CD4-positive, alpha-beta T cell treated with Interleukin-21 for 1 hour (primary cell): ENCODE measurements around the gene PAPOLA.

Source experiments
- DNase-seq: peaks from one replicate; pipeline ENCODE4 v3.0.0-alpha.2; 2020

The PAPOLA gene

GRCh38 chr14:96568621-96569020 lies 66.4 kb downstream of the PAPOLA start:
- no peak for DNase-seq

GRCh38 chr14:96571311-96571710 lies 69.1 kb downstream of the PAPOLA start:
- DNase-seq = no peak

- DNase-seq = no peak
These were observed 71.4 kb downstream of the PAPOLA start for GRCh38 chr14:96573473-96574100.

- no peak for DNase-seq
These were observed 72.0 kb downstream of the PAPOLA start for GRCh38 chr14:96574171-96574632.

DNA sequence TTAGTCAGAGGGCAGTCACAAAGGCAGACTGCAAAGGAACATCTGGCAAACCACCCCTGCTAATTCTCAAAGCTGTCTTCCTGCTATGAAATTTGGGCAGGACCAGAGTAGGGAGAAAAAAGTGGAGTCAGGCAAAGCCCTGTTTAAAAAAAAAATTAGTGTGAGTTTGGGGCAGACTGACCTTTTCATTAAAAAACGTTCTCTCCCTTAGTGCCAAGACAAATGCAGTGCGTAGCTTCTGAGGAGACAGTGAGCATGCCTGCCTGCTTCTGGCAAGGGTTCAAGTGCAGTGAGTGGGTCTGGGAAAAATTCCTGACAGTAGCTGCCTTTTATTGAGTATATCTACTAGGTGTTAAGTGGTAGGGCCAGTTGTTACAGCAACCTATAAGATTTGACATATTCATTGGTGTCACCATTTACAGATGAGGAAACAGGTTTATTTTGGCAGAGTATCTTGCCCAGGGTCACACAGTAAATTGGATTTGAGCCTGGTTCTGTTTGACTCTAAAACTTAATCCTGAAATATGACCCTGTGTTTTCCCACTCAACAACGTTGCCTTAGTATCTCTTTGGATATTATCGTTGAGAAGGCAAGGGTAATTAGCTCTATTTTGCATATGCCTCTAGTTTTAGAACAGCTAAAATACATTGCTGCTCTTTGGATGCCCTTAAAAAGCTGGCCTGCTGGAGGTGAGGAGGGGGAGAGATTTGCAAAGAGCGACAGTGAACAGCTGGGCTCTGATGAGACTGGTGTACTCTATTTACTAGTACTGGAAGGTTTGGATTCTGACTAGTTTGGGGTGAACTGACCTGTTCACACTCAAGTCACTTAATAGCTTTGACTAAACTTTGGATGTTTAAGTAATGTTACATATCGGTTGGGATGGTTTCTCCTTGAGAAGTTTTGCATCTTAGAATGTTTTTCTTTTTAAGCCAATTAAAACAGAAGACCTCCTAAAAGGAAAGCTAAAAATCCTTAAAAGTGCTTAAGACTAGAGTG lies 72.8 kb downstream of the PAPOLA start:
- no peak for DNase-seq

DNA sequence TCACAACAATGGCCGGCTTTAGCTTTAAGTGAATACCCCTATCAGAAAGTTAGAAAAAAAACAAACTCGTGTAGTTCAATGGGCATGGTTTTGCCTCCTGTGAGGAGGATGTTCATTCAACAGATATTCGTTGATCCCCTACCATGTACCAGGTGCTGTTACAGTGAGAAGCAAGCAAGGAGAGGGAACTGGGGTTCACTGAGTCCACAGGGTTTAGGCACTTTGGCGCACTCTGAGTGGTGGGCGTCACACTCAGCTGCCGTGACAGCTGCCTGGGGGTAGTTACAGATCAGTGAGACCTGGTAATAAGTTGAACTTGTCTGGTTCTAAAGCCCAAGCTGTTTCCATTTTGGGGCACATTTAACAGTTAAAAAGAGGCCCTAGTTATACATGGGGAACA lies 74.2 kb downstream of the PAPOLA start:
- DNase-seq = no peak

DNA sequence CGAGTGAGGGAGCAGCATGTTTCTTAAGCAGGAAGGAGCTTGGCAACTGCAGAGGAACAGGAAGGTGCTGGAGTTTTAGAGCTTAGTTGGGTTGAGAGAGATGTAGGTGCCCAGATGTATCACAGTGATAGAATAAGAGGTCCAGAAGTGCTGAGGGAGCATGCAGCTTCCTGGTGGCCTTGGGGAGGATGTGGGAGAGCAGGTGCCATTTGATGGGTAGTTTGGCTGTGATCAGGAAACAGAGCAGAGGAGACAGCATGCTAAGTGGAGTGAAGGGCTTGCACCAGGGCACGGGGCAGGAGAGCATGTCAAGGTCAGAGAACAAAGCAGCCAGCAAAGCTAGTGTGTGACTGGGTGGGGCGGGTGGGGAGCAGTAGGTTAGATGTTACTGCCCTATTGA lies 74.8 kb downstream of the PAPOLA start:
- DNase-seq = no peak

DNA sequence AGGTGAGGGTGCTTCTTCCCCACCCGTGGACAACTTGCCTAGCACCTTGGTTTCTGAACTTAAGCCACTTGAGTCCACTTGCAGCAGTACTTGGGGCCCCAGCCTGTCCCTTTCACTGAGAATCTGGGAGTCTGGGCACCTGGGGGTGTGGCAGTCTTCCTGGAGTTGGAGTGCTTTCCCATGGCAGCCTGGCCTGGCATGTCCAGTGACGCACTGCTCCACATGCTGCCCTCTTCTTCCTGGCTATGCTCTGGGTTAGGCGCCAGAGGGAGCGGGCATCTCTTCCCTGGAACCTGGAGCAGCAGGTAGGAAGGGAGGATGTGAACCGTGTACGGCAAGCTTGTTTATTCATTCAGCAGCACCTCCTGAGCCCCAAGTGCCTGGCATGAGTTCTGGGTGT lies 76.4 kb downstream of the PAPOLA start:
- no peak for DNase-seq

GRCh38 chr14:96579358-96579757 lies 77.2 kb downstream of the PAPOLA start:
- DNase-seq = no peak

DNA sequence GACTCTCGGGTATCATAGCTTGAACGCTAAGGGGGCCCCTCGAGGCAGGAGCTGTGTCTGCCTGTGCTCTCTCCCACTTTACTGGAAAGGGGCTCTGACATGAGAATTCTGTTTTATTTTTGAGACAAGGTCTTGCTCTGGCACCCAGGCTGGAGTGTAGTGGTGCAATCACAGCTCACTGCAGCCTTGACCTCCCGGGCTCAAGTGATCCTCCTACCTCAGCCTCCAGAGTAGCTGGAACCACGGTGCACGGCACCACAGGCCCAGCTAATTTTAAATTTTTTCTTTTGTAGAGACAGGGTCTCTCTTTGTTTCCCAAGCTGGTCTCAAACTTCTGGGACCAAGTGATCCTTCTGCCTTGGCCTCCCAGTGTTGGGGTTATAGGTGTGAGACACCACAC lies 77.7 kb downstream of the PAPOLA start:
- DNase-seq = no peak

DNA sequence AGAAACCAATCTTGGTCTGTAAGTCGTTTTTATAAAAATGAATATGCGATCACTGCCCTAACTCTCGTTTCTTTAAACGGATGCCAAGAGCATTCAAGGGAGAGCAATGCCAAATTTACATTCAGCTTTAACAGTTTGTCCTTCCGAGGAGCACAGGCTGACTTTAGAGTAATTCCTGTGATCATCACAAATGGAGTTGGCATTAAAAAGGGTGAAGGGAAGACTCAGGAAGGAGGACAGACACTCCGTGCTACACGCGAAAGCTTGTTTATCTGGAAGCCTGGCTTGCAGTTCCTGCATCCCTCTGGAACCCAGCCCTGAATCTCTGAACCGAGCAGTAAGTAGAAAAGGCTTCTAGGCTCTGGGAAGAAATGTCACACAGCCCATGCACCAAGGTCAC lies 78.4 kb downstream of the PAPOLA start:
- DNase-seq = no peak

GRCh38 chr14:96581026-96581425 lies 78.8 kb downstream of the PAPOLA start:
- no peak for DNase-seq

- DNase-seq = no peak
These were observed 79.7 kb downstream of the PAPOLA start for GRCh38 chr14:96581902-96582301.

DNA sequence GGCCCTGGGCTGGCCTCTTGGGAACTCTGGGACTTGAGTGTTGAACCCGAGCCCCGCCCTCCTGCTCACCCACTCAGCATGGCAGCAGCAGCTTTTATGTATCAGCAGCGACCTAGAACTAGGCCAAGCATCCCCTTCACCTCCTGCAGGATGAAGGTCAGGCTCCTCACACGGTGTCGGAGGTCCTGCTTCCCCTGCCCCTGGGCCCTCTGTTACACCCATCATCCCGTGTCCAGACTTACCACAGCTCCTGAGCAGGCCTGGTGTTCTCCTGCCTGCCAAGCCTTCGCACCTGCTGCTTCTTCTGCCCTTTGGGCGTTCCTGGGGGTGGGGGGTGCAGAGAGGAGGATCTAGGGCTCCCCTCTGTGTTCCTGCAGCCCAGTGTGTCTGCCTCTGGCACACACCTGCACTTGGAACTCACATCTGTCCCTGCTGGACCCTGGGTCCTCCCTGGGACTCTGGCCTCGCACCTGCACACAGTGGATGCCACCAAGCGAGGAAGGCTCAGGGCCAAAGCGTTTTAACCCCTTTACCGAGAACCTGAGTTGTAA lies 80.3 kb downstream of the PAPOLA start:
- no peak for DNase-seq

DNA sequence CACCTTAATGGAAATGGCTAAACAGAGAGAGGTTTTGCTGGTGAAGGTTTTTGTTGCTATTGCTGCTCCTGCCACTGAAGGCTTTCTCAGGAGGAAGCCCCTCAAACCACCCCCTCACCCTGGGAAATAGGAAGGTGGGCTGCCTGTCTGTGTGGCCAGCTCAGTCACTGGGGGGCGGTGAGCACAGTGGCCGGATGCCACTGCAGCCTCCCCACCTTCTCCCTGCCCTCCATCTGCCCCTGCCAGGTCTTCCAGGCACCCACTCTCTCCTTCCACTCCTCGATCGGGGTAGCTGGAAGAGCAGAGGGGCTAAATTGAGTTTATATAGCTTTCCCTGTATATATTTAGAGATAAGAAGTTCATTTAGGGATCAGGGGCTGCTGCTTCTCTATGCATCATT lies 80.8 kb downstream of the PAPOLA start:
- no peak for DNase-seq

DNA sequence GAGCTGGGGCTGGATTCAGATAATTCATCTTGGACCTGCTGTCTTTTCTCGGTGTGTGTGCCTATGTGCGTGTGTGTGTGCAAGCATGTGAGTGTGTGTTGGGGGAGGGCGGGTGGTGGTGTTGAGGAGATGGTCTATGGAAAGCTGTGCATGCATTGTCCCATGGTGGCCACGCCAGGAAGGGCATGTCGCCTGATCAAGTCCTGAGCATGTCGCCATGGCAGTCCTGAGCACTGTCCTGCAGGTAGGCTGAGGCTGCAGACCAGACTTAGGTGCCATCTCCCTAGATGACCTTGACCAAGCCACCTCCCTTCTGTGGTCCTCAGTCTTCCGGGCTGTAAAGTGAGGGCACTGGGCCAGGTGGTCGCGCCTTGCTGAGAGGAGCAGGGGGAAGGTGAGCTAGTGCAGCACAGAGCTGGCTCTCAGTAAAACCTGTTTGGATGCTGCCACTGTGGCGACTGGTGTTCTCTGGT lies 81.4 kb downstream of the PAPOLA start:
- no peak for DNase-seq

DNA sequence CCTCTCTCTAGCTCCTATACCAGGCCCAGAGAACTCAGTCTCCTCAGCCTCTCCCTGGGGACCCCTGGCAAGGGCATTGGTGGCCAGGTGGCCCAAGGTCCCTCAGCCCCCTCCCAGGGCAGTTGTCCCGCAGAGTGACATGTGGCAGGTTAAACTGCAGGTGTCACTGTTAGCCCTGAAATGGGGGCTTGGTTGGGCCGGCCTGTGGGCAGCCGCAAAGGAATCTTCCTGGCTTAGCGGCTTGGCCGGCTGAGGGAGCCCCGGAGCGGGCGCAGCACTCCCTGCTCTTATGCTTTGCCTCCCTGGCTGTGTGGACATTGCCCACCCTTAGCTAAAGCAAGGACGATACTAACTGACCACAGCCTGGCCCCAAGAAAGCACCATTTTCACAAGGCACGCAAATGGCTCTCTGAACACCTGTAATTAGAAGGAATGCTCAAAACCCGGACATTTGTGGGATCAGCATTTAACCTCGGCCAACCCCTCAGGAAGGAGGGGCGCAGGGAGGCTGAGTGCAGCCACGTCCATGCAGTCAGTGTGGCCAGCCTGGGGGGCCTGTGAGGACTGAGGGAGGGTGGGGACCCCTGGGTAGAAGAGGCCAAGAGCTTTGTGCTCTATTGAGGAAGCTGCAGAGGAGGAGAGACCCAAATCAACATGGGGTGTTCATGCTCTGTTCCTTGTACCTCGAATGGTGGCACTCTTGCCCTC lies 82.2 kb downstream of the PAPOLA start:
- DNase-seq = peak; percentile 28

- DNase-seq = no peak
These were observed 82.9 kb downstream of the PAPOLA start for GRCh38 chr14:96584907-96585671.

GRCh38 chr14:96585672-96586013 lies 83.5 kb downstream of the PAPOLA start:
- no peak for DNase-seq

DNA sequence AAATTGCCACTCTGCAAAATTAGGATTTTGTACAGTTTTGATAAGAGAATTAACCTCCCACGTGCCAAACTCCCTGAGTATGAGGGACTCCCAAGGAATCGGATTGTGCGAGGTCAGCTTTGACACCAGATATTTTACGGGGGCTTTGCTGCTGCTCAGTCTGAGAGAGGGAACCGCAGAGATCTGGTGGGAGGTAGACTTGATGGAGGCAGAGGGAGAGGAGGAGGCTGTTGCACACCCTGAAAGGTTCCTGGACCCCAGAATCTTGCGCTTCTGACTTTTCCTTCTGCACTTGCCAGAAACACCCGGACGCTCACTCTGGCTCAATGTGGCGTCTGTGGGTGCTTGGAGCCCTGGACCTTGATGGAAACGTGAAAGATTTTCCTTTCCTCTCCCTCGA lies 83.9 kb downstream of the PAPOLA start:
- DNase-seq = no peak

DNA sequence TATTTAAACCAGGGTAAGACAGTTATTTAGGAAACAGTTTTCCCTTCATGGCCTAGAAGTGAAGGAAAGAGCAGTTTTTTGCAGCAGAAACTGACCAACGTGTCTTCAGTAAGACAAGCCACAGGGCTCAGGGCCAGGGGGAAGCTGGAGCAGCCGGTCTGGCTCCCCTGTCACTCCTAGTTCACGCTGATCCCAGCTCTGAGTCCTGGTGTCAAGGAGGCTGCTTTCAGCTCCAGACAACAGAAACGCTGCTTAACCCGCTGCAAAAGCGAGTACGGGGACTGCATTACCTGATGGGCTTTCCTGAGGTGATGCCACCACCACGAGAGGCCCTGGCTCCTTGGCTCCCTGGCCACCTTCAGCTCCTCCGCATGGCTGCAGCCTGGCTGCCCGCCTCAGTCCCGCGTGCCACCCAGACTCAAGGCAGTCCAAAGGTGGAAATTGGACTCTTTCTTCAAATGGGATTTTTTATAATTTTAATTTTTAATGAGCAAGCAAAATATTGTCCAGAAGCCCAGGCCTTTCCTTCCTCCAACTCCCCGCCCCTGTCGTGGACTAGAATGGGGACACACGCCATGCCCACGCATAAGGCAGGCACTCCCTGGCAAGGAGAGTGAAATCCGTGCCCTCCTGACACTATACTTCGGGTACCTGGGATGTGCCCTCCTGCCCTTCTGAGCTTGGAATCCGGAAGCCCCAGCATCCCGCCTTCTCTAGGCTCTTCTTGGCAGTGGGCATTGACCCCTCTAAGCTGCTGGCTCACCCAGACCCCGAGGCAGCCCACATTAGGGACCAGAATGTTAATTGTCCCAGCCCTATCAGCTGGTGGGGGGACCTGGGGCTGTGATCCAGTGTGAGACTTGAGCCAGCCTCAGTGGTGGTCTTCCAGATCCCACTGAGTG lies 85.0 kb downstream of the PAPOLA start:
- DNase-seq = no peak
